ENCODE results near the gene DPPA2. TPM values are rescaled to one million over a fixed set of nuclear protein-coding genes. Genes with fewer than 3 reads are reported as not detected.

The DPPA2 gene
- total RNA-seq, 1 donor from 2014 or later: 1.1 TPM

DNA sequence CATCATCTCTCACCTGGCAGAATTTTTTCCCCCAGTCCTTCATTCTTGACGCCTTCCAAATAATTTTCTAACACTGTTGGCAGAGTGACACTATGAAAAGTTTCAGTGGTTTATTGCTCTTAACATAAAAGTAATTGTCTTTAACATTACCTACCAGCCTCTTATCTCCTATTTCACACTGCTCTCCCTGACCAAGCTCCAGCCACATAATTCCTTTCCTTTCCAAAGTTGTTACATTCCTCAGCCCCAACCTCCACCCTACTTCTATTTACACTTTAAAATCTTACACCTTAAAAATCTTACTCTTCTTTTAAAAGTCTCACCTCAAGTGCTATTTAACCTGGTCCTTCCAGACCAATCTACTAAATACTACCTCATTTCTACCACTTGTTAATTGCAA, 18.3 kb upstream of the DPPA2 start:
- no peak overlapping the region for H3K27ac Mint-ChIP-seq (ENCODE audit: unreplicated experiment)
- H3K4me3 Mint-ChIP-seq: peak overlapping the region; percentile 84
- no peaks in the 10 kb centered on the region for H3K9me3 Mint-ChIP-seq
- no peak for DNase-seq (ENCODE audit: low read depth, low spot score)
- TF ChIP-seq, protein P1, sequence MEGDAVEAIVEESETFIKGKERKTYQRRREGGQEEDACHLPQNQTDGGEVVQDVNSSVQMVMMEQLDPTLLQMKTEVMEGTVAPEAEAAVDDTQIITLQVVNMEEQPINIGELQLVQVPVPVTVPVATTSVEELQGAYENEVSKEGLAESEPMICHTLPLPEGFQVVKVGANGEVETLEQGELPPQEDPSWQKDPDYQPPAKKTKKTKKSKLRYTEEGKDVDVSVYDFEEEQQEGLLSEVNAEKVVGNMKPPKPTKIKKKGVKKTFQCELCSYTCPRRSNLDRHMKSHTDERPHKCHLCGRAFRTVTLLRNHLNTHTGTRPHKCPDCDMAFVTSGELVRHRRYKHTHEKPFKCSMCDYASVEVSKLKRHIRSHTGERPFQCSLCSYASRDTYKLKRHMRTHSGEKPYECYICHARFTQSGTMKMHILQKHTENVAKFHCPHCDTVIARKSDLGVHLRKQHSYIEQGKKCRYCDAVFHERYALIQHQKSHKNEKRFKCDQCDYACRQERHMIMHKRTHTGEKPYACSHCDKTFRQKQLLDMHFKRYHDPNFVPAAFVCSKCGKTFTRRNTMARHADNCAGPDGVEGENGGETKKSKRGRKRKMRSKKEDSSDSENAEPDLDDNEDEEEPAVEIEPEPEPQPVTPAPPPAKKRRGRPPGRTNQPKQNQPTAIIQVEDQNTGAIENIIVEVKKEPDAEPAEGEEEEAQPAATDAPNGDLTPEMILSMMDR (conservative IDR thresholded peaks at IDR 0.05): no peak
- peaks cover 20% of the 10 kb centered on the region for H3K36me3 Mint-ChIP-seq (ENCODE audit: low read depth)
- peaks cover 59% of the 10 kb centered on the region for H3K4me1 Mint-ChIP-seq
- no peaks in the 10 kb centered on the region for H3K27me3 Mint-ChIP-seq (ENCODE audit: low read depth)

DNA sequence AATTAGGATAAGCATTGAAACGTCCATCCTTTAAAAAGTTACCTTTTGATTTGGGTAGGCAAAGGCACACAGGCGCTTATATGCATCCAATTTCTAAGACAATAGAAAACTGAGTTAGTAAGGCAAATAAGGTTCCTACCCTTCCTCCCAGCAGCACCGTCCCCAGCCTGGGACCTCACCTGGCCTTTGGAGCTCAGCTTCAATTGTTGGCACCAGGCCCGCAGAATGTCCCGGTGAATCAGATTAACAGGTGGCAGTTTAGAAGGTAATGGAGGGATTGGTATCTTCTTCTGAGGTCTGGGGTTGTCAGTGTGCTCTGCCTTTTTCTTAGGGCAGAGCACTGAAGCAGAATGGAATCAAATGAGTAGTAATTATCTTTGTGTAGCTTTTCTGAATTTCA, 15.4 kb upstream of the DPPA2 start:
- no peak overlapping the region for H3K27ac Mint-ChIP-seq (ENCODE audit: unreplicated experiment)
- peaks cover 35% of the 10 kb centered on the region for H3K36me3 Mint-ChIP-seq (ENCODE audit: low read depth)
- H3K4me1 Mint-ChIP-seq: peaks cover 39% of the 10 kb centered on the region
- TF ChIP-seq, protein P1 (conservative IDR thresholded peaks at IDR 0.05): no peak
- DNase-seq (ENCODE audit: low read depth, low spot score): no peak
- no peaks in the 10 kb centered on the region for H3K9me3 Mint-ChIP-seq
- no peaks in the 10 kb centered on the region for H3K27me3 Mint-ChIP-seq (ENCODE audit: low read depth)
- peak overlapping the region; percentile 79 for H3K4me3 Mint-ChIP-seq

DNA sequence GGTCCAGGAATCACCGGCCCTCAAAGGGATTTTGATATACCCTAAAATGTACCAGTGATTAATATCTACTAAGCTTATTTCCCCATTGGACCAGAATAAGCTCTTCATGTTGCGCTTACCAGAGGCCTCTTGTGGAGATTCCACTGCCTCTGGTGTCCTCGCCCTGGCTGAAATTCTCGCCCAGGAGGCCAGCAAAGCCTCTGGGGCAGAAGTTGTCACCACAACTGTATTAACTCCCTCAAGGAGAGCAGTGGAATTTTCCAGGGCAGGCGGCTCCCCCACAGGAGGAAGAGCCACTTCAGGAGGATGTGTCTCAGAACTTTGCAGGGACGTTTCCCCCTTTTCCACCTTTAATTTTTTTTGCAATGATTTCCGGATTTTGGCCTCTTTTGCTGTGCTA, 14.1 kb upstream of the DPPA2 start:
- H3K27ac Mint-ChIP-seq (ENCODE audit: unreplicated experiment): no peak overlapping the region
- H3K9me3 Mint-ChIP-seq: no peaks in the 10 kb centered on the region
- H3K36me3 Mint-ChIP-seq (ENCODE audit: low read depth): peaks cover 41% of the 10 kb centered on the region
- H3K4me3 Mint-ChIP-seq: peak overlapping the region; percentile 31
- no peak for DNase-seq (ENCODE audit: low read depth, low spot score)
- no peaks in the 10 kb centered on the region for H3K27me3 Mint-ChIP-seq (ENCODE audit: low read depth)
- peaks cover 39% of the 10 kb centered on the region for H3K4me1 Mint-ChIP-seq
- TF ChIP-seq, protein P1 (conservative IDR thresholded peaks at IDR 0.05): no peak

DNA sequence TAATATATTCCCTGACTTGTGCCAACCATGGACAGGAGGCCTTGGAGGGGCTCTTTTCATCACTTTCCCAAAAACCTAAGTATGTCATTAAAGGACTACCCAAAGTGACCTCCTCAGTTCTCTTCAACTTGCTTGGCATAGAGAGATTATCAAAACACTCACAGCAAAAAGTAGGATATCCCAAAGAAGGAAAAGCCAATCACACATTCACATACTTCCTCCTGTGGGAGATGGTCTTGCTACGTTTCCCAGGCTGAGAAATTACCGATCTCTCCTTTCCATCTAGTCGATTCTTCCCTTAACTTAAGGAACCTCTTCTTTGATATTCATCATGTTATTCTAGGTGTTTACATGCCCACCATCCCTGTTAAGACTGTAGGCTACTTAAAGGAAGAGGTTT, 11.9 kb upstream of the DPPA2 start:
- H3K27ac Mint-ChIP-seq (ENCODE audit: unreplicated experiment): no peak overlapping the region
- peaks cover 36% of the 10 kb centered on the region for H3K36me3 Mint-ChIP-seq (ENCODE audit: low read depth)
- H3K4me3 Mint-ChIP-seq: no peak overlapping the region
- TF ChIP-seq, protein P1 (conservative IDR thresholded peaks at IDR 0.05): no peak
- no peaks in the 10 kb centered on the region for H3K27me3 Mint-ChIP-seq (ENCODE audit: low read depth)
- no peak for DNase-seq (ENCODE audit: low read depth, low spot score)
- peaks cover 17% of the 10 kb centered on the region for H3K4me1 Mint-ChIP-seq
- H3K9me3 Mint-ChIP-seq: no peaks in the 10 kb centered on the region

DNA sequence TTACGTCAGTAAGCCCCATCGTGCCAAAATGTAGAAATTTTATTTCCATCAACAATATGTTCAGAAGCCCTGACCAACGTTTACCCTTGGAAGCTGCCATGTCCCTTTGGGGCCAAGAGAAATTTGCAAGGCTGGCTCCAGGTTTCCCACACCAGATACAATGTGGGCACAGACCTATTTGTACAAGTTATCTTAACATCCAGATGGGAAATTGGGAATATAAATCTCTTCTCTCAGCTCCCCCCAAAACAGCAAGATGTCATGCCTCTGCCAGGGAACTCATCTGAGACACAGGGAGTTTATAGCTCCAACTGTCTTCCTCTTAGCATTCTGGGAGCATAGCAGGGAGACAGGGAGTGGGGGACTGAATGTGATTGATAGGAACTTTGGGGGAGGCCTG, 9.3 kb upstream of the DPPA2 start:
- Mint-ChIP-seq H3K4me3 (peak overlapping the region; percentile 21), H3K4me1 (peaks cover 12% of the 10 kb centered on the region), H3K27me3 (ENCODE audit: low read depth) (no peaks in the 10 kb centered on the region), H3K36me3 (ENCODE audit: low read depth) (peaks cover 34% of the 10 kb centered on the region), H3K27ac (ENCODE audit: unreplicated experiment) (no peak overlapping the region), H3K9me3 (no peaks in the 10 kb centered on the region)
- TF ChIP-seq, protein P1 (conservative IDR thresholded peaks at IDR 0.05): no peak
- DNase-seq (ENCODE audit: low read depth, low spot score): no peak

DNA sequence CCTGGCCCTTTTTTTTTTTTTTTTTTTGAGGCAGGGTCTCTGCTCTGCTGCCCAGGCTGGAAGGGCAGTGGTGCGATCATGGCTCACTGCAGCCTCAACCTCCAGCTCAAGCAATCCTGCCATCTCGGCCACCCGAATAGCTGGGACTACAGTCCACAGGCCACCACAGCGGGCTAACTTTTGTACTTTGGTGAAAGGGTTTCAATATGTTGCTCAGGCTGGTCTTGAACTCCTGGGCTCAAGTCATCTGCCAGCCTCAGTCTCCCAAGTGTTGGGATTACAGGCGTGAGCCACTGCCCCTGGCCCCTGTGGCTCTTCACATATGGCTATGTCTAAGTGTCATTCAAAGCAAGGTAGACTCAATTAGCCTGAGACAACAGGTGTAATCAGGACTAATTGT, 8.8 kb upstream of the DPPA2 start:
- TF ChIP-seq, protein P1 (conservative IDR thresholded peaks at IDR 0.05): no peak
- no peak overlapping the region for H3K27ac Mint-ChIP-seq (ENCODE audit: unreplicated experiment)
- DNase-seq (ENCODE audit: low read depth, low spot score): no peak
- peaks cover 12% of the 10 kb centered on the region for H3K4me1 Mint-ChIP-seq
- H3K36me3 Mint-ChIP-seq (ENCODE audit: low read depth): peaks cover 34% of the 10 kb centered on the region
- H3K27me3 Mint-ChIP-seq (ENCODE audit: low read depth): no peaks in the 10 kb centered on the region
- H3K4me3 Mint-ChIP-seq: no peak overlapping the region
- H3K9me3 Mint-ChIP-seq: no peaks in the 10 kb centered on the region

All from neural crest cell (in vitro differentiated cells).